HG03103 (cell line): ENCODE data around the gene CPTP.

Experiments
- ATAC-seq: cut with Tn5 transposase; IDR thresholded peaks from one replicate; pipeline ENCODE4 v1.9.1; 2021; ENCODE audit warnings: low read depth; ENCODE audit not compliant: unreplicated experiment

The CPTP gene

DNA sequence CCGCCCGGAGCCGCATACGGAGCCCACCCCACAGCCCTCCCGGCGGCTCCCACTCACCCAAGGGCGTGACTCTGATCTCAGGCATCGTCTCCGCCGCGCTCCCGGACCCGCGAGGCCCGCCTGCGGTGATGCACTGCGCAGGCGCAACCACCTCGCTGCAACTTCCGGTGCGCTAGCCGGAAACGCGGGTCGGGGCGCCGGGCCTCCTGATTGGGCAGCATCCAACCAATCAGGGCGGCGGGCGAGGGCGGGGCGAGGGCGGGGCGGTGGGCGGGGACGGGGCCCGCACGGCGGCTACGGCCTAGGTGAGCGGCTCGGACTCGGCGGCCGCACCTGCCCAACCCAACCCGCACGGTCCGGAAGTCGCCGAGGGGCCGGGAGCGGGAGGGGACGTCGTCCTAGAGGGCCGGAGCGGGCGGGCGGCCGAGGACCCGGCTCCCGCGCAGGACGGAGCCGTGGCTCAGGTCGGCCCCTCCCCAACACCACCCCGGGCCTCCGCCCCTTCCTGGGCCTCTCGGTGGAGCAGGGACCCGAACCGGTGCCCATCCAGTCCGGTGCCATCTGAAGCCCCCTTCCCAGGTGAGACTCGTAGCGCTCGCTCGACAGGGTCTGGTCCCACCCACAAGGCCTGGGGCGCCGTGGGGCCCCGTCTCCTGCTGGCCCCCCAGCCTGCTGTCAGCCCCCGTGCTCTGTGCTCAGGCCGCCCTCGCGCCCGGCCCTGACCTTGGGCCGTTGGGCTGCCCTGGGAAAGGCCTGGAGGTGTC is at the start of gene CPTP, which contains the start of gene INTS11:
CPTP (plus strand) TSS at position 279 of the 764 bp plus-strand sequence. CDS start 2,109 bp downstream, outside the sequence.
INTS11 (minus strand) TSS at position 137 of the 764 bp plus-strand sequence; CDS start at position 85, 52 bp downstream.
- peak; percentile 72 for ATAC-seq

DNA sequence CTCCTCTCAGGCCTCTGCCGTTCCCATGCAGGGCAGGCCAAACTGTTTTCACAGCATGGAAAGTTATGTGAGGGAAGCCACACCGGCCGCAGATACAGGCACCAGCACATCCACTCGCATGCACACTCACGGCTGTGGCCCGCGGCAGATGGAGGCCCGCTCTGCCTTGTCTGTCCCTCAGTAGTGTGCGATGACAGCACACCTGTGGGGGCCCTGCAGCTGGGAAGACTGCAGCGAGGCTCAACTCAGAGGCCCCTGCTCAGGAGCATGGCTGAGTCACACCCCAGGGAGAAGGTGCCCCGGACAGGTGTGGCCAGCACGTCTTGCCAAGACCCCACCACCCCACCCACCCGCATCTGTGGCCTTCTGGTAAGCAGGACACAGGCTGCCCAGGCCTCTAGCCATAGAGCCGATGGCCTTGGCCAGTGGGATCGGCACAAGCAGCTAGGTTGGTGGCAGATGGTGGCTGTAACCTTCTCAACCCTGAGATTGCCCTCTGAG is 49.6 kb upstream of the CPTP start:
- no peak for ATAC-seq

DNA sequence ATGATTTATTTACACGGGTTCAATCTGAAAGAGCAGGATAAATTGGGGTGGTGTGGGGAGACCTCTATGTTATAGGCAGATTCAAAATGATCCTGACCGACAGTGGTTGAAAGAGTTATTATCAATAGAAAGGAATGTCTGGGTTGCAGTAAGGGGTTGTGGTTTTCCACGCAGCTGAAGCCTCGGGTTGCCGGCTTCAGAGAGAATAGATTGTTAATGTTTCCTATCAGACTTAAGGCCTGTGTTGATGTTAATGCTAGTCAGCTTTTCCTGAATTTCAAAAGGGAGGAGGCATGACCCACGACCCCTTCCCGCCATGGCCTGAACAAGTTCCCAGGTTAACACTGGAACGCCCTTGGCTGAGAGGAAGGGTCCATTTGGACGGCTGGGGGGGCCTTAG is 48.8 kb upstream of the CPTP start:
- ATAC-seq, result no peak

DNA sequence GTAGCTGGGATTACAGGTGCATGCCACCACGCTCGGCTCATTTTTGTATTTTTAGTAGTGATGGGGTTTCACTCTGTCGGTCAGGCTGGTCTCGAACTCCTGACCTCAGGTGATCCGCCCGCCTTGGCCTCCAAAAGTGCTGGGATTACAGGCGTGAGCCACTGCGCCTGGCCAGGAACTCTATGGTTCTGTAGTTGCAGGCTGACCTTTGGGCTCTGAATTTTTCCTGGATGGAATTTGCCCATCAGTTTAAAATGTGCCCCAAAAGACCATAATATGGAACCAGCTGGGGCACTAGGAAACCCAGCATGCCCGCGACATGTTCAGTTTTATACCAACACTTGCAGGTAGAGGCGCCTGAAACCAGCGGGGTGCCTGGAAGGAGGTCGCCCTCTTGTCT is 46.0 kb upstream of the CPTP start:
- no peak for ATAC-seq

DNA sequence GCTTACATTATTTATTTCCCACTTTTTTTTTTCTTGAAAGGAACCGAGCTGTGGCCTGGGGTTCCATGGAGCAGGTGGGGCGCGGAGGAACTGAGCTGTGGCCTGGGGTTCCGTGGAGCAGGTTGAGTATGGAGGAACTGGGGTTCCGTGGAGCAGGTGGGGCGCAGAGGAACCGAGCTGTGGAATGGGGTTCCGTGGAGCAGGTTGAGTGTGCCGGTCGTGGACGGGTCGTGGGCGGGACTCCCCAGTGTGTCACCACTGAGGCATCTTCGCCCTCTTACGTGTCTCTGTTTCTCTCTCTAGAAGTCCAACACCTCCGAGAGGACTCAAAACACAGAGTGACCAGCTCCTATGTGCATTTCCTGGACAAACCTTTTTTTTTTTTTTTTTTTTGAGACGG is 45.6 kb upstream of the CPTP start:
- ATAC-seq, result no peak

DNA sequence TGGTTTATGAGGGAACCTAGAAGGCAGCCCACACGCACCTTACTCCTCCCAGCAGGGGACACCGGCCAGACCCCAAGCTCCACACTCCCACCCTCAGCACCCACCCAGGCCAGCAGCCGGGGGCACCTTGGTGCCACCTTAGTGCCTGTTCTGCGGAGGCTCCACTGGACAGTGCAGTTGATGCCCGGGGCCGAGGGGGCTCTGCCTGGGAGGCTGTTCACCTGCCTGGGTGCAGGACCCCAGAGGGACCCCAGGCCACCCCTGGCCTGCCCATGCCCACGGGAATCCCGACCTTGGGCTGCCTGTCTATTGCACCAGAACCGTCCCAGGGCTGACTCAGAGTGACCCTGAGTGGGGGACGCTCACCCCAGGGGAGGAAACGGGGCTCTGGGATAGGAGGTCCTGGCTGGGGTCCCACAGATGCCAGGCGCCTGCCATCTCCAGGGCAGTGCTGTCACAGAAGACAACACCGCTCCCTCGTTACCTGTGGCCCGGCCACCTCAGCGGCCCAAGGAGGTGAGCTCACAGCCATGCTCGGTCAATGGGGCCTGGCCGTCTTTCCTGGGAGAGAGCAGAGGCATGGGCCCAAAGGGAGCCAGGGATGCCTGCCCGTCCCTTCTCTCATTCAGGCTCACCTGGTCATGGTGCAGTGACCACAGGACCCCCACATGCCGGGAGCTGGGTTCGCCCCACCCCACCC is 43.7 kb upstream of the CPTP start:
- no peak for ATAC-seq

DNA sequence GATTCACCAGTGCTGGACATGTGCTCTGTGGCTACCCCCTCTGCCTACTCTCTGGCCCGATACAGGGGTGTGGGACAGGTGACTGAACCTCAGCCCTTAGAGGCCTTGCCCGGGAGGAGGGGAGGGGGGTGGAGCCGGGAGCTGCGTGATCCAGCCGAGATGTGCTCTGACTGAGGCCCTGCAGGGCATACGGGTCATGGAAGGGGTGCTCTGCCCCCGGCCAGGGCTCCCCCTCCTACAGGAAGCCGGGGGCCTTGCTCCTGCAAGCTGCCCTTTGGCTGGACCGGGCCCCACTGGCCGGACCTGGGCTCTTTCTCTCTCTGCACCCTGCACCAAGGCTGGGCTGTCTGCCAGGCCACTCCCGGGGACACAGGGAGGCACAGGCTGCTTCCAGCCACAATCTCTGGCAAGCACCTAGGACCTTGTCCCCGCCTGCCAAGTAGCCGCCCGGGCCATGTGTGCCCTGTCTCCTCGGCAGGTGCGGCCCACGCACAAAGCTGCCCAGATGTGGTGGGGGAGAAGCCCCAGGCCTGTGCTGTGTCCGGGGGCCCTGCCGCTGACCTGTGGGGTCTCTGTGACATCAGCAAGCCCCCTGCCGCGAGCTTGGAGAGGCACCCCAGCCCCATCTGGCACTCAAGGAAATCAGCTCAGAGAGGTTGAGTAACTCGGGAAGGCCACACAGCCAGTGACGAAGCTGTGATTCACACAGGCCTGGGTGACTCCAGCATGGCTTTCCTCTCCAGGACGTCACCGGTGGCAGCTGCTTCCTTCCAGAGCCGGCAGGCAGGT is 42.9 kb upstream of the CPTP start:
- no peak for ATAC-seq

DNA sequence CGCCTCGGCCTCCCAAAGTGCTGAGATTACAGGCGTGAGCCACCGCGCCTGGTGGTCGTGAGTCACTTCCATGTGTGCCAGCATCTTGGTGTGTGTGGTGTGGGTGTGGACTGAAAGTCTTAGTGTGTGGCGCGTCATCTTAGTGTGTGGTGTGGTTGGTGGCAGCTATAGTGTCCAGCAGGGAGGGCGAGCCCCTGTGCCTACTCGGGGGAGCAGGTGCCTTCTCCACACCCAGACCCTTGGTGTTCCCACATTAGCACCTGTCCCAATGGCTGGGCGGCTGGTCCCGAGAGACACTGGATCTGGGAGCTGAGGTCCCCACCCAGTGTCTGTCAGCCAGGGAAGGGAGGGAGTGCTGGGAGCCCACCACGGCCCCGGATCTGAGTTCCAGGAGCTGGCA is 41.6 kb upstream of the CPTP start:
- no peak for ATAC-seq

DNA sequence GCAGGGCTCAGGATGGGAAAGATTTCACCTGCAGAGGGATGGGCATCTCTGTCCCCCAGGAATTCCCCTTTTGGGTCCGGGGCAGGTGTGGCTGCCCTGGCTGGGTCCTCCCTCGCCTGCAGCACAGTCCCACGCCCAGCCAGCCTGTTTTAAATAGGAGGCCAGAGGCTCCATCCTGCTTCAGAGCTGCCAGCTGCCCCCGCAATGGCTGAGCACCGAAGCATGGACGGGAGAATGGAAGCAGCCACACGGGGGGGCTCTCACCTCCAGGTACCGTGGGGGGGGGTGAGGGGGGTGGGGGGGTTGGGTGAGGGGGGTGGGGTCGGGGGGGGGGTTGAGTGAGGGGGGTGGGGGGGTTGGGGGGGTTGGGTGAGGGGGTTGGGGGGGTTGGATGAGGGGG is 40.8 kb upstream of the CPTP start:
- no peak for ATAC-seq

DNA sequence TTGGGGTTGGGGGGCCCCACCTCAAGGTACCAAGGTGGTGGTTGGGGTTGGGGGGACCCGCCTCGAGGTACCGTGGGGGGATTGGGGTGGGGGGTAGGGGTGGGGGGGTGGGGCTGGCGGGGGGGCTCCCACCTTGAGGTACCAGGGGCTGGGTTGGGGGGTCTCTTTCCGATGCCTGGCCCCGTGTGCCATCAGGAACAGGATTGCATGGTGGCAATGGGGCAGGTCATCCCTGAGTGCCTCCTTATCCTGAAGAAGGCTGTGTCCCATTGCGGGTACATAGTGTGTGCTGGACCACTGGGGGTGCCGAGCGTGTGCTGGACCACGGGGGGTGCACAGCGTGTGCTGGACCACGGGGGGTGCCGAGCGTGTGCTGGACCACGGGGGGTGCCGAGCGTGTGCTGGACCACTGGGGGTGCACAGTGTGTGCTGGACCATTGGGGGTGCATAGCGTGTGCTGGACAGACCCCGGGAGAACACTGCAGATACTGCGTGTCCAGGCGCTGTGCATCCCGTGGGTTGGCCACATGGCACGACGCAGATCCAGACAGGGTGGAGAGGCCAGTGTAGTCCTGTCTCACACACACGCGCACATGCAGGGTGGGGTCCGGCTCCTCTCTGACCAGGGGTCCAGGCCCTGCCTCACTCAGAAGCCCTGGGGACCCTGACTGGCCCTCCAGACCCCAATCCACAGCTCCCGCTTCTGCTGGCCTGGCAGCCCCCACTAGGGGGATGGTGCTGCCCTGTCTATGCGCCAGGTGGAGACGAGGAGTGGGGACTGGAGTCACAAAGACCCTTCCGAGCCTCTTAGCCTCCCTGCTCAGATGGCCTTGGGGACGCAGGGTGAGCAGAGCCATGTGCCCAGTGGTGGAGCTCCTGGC is 40.1 kb upstream of the CPTP start:
- ATAC-seq, result no peak

DNA sequence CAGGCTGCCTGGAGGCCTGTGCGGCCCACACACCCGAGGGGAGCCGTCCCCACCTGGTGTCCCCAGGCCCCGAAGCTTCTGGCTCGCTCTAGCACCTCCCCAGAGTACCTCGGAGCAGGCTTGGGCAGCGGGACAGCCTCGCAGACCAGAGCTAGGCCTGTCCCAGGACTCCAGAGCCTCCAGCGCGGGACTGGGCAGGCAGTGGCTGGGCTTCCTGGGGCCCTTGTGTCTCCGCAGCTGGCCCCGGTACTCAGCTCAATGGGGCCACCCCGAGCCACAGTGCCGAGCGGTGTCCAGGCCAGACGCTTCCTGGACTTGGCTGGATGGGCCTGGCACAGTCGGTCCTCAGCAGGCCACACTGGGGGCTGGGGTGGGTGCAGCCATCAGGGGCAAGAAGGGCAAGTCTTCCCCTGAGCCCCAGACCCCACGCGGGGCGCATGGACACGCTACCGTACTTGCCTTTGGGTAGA is 39.5 kb upstream of the CPTP start:
- no peak for ATAC-seq

DNA sequence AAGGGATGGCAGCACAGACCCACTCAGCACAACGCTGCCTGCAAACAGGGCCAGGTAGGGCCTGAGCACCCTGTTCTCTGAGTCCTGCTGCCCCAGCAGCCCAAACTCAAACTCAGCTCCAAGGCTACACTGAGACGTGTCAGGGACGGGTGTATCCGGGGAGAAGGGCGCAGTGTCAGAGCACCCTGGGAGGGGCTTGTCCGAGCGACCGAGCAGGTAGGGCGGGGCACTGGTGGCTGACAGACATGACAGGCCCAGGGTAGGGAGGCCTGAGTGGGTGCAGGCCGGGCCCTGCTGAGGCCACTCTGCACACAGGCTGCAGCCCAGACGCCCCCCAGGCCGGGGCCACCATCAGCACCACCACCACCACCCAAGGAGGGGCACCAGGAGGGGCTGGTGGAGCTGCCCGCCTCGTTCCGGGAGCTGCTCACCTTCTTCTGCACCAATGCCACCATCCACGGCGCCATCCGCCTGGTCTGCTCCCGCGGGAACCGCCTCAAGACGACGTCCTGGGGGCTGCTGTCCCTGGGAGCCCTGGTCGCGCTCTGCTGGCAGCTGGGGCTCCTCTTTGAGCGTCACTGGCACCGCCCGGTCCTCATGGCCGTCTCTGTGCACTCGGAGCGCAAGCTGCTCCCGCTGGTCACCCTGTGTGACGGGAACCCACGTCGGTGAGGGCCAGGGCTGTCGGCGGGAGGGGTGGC is 38.8 kb upstream of the CPTP start:
- no peak for ATAC-seq

DNA sequence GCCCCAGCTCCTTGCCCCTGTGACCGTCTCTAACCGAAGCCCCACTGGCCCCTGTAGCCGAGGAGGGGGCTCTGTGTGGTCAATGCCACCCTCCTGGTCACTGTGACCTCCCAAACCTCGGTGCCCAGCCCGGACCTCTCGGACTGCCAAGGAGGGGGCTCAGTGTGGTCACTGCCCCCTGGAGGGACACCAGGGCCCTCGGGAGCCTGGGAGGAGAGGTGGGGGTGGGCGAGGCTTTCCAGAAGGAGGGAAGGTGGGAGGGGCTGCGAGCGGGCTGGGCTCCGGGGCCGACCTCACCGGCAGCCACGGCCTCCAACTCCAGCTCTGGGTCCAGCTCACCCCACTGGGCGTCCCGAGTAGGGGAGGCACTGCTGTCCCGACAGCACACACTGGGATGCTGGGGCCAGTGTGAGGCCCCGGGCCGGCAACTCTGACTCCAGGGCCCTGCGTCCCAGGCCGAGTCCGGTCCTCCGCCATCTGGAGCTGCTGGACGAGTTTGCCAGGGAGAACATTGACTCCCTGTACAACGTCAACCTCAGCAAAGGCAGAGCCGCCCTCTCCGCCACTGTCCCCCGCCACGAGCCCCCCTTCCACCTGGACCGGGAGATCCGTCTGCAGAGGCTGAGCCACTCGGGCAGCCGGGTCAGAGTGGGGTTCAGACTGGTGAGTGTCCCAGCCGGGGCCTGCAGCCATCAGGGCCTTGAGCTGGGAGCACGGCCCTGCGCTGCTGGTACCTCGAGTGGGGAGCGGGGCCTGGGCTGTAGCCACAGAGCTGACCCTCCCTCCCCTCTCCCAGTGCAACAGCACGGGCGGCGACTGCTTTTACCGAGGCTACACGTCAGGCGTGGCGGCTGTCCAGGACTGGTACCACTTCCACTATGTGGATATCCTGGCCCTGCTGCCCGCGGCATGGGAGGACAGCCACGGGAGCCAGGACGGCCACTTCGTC is 38.0 kb upstream of the CPTP start:
- ATAC-seq, result no peak

DNA sequence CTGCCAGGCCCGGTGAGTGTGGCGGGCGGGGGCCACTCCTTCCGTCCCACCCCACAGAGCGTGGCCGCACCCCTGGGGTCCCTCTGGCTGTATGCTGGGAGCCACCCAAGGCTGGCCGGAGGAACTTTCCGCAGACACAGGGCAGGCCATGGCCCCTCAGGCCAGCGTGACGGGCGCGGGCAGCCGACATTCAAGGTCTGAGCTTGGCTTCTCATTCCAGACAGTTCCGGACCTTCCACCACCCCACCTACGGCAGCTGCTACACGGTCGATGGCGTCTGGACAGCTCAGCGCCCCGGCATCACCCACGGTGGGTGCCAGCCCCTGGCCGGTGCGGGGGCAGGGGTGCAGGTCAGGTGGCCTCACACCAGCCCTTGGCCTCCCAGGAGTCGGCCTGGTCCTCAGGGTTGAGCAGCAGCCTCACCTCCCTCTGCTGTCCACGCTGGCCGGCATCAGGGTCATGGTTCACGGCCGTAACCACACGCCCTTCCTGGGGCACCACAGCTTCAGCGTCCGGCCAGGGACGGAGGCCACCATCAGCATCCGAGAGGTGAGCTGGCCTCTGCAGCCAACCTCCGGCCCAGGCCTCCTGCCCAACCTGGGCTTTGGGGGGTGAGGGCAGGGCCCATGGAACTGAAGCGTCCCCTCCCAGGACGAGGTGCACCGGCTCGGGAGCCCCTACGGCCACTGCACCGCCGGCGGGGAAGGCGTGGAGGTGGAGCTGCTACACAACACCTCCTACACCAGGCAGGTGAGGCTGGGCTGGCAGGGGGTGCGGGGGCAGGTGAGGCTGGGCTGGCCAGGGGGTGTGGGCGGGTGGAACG is 37.1 kb upstream of the CPTP start:
- no peak for ATAC-seq

DNA sequence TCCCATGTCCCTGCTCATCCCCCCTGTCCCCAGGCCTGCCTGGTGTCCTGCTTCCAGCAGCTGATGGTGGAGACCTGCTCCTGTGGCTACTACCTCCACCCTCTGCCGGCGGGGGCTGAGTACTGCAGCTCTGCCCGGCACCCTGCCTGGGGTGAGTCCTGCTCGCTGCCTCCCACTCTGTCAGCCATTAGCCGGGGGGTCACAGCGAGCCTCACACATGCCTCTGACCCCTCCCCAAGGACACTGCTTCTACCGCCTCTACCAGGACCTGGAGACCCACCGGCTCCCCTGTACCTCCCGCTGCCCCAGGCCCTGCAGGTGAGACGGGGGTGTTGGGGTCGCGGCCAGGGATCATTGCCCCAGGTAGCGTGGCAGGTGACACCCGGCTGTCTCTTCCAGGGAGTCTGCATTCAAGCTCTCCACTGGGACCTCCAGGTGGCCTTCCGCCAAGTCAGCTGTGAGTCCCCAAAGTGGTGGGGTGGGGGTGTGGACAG is 34.3 kb upstream of the CPTP start:
- ATAC-seq, result no peak

DNA sequence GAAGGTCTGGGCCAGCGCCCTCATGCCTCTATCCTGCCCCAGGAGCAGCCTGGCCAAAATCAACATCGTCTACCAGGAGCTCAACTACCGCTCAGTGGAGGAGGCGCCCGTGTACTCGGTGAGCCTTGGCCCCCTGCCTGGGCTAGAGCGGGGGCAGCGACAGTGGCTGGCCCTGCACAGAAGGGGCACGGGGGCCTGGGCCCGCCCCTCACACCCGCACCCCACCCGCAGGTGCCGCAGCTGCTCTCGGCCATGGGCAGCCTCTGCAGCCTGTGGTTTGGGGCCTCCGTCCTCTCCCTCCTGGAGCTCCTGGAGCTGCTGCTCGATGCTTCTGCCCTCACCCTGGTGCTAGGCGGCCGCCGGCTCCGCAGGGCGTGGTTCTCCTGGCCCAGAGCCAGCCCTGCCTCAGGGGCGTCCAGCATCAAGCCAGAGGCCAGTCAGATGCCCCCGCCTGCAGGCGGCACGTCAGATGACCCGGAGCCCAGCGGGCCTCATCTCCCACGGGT is 33.5 kb upstream of the CPTP start:
- ATAC-seq, result no peak
